Measurements from ENCODE around the gene DCST1. TPM values are rescaled to one million over a fixed set of nuclear protein-coding genes. Genes with fewer than 3 reads are reported as not detected.

The DCST1 gene
- total RNA-seq, 4 donors from 2014 or later: 0.21 to 3.5 (median 0.90) TPM; not detected in 1

- Histone ChIP-seq H3K4me3 (peak overlapping the region; percentile 70 to 89 (median 82)), H3K27me3 (no peaks in the 10 kb centered on the region), H3K4me1 (peaks cover 0 to 28% (median 20%) of the 10 kb centered on the region in 4 donors), H3K27ac (peak overlapping the region; percentile 71 to 94 (median 92)), H3K9me3 (no peaks in the 10 kb centered on the region), H3K36me3 (peaks cover 4 to 33% (median 6%) of the 10 kb centered on the region in 3 donors)
- 1% methylated on average over 26 of the region's 27 CpGs for WGBS, 2 donors
- TF ChIP-seq CTCF (IDR thresholded peaks at IDR 0.05): no peak
- TF ChIP-seq EP300 (IDR thresholded peaks at IDR 0.05): peak in 1 of 2 donors; percentile 50
- peak in 1 of 2 donors; percentile 15 for TF ChIP-seq POLR2A (IDR thresholded peaks at IDR 0.05)
- DNase-seq (ENCODE audit: low spot score in 2 of 2): peak; percentile 31 to 40
These were observed 18.3 kb downstream of the DCST1 start for GRCh38 chr1:155051777-155052398.

GRCh38 chr1:155052439-155053395 is 19.1 kb downstream of the DCST1 start:
- Histone ChIP-seq H3K36me3 (peaks cover 4 to 42% (median 6%) of the 10 kb centered on the region in 3 donors), H3K4me1 (peaks cover 0 to 28% (median 20%) of the 10 kb centered on the region in 4 donors), H3K9me3 (no peaks in the 10 kb centered on the region), H3K27me3 (no peaks in the 10 kb centered on the region), H3K27ac (peak overlapping the region; percentile 33 to 94 (median 92)), H3K4me3 (peak overlapping the region; percentile 70 to 89 (median 82))
- 45 to 61% methylated on average over 9 to 12 of the region's 12 CpGs for WGBS, 2 donors
- DNase-seq (ENCODE audit: low spot score in 2 of 2): no peak
- no peak for TF ChIP-seq EP300 (IDR thresholded peaks at IDR 0.05)
- TF ChIP-seq POLR2A (IDR thresholded peaks at IDR 0.05): no peak
- TF ChIP-seq CTCF (IDR thresholded peaks at IDR 0.05): peak in 2 of 5 experiments; percentile 18 to 25

GRCh38 chr1:155053531-155054105 is 20.0 kb downstream of the DCST1 start:
- DNase-seq (ENCODE audit: low spot score in 2 of 2): no peak
- 82 to 87% methylated on average over 7 of the region's 7 CpGs for WGBS, 2 donors
- Histone ChIP-seq H3K36me3 (peaks cover 4 to 51% (median 6%) of the 10 kb centered on the region in 3 donors), H3K4me1 (peaks cover 0 to 28% (median 20%) of the 10 kb centered on the region in 4 donors), H3K4me3 (no peak overlapping the region), H3K27ac (peak overlapping the region in 1 of 4 donors; percentile 94), H3K27me3 (no peaks in the 10 kb centered on the region), H3K9me3 (no peaks in the 10 kb centered on the region)
- TF ChIP-seq CTCF (IDR thresholded peaks at IDR 0.05): no peak
- TF ChIP-seq EP300 (IDR thresholded peaks at IDR 0.05): no peak
- no peak for TF ChIP-seq POLR2A (IDR thresholded peaks at IDR 0.05)

- no peaks in the 10 kb centered on the region for H3K9me3 ChIP-seq
- peaks cover 4 to 79% (median 6%) of the 10 kb centered on the region in 3 donors for H3K36me3 ChIP-seq
- H3K27me3 ChIP-seq: no peaks in the 10 kb centered on the region
- TF ChIP-seq EP300 (IDR thresholded peaks at IDR 0.05): no peak
- H3K4me1 ChIP-seq: peaks cover 0 to 27% (median 17%) of the 10 kb centered on the region in 4 donors
- no peak overlapping the region for H3K4me3 ChIP-seq
- H3K27ac ChIP-seq: no peak overlapping the region
- no peak for DNase-seq (ENCODE audit: low spot score in 2 of 2)
- WGBS, 2 donors: 83 to 85% methylated on average over 6 to 8 of the region's 8 CpGs
These were observed 23.5 kb downstream of the DCST1 start for GRCh38 chr1:155057104-155057503.

GRCh38 chr1:155057788-155058211 is 24.2 kb downstream of the DCST1 start:
- H3K4me3 ChIP-seq: no peak overlapping the region
- 94 to 98% methylated on average over 10 to 13 of the region's 13 CpGs for WGBS, 2 donors
- peaks cover 0 to 27% (median 18%) of the 10 kb centered on the region in 4 donors for H3K4me1 ChIP-seq
- TF ChIP-seq EP300 (IDR thresholded peaks at IDR 0.05): no peak
- TF ChIP-seq CTCF (IDR thresholded peaks at IDR 0.05): no peak
- TF ChIP-seq POLR2A (IDR thresholded peaks at IDR 0.05): no peak
- H3K27me3 ChIP-seq: no peaks in the 10 kb centered on the region
- peaks cover 4 to 79% (median 6%) of the 10 kb centered on the region in 3 donors for H3K36me3 ChIP-seq
- no peaks in the 10 kb centered on the region for H3K9me3 ChIP-seq
- H3K27ac ChIP-seq: no peak overlapping the region
- no peak for DNase-seq (ENCODE audit: low spot score in 2 of 2)

All from tibial nerve (tissue), 4 donors.